ENCODE measurements around the gene JAG2.

Gene JAG2

GRCh38 chr14:105168093-105168420 lies 519 bp downstream of the JAG2 start:
- DNase-seq (ENCODE audit: low read depth, low spot score): no peak
- Histone ChIP-seq H3K27me3 (ENCODE audit: insufficient read depth, insufficient read length) (no peaks in the 10 kb centered on the region), H3K4me3 (ENCODE audit: insufficient read length, low read depth) (peak overlapping the region; percentile 57)

GRCh38 chr14:105167303-105168092 lies 1.1 kb downstream of the JAG2 start:
- Histone ChIP-seq H3K9ac (ENCODE audit: insufficient read length, low read depth) (peak overlapping the region; percentile 67), H3K4me1 (ENCODE audit: insufficient read depth, insufficient read length) (peaks cover 33% of the 10 kb centered on the region), H3K4me3 (ENCODE audit: insufficient read length, low read depth) (peak overlapping the region; percentile 57), H3K27me3 (ENCODE audit: insufficient read depth, insufficient read length) (no peaks in the 10 kb centered on the region), H3K36me3 (ENCODE audit: insufficient read depth, insufficient read length, low read length) (peaks cover 3% of the 10 kb centered on the region), H3K9me3 (ENCODE audit: insufficient read depth, low read length) (no peaks in the 10 kb centered on the region)
- DNase-seq (ENCODE audit: low read depth, low spot score): no peak
- TF ChIP-seq ZNF274 (IDR thresholded peaks at IDR 0.05; ENCODE audit: low read depth, low read length): no peak
- no peak for TF ChIP-seq YY1 (IDR thresholded peaks at IDR 0.05; ENCODE audit: insufficient read depth, insufficient read length)
- TF ChIP-seq SUZ12 (IDR thresholded peaks at IDR 0.05; ENCODE audit: extremely low read depth, insufficient read depth, insufficient read length): no peak

More at GRCh38 chr14:105168093-105168420, 519 bp downstream of the JAG2 start:
- peaks cover 3% of the 10 kb centered on the region for H3K36me3 ChIP-seq (ENCODE audit: insufficient read depth, insufficient read length, low read length)
- H3K4me1 ChIP-seq (ENCODE audit: insufficient read depth, insufficient read length): peaks cover 30% of the 10 kb centered on the region
- TF ChIP-seq YY1 (IDR thresholded peaks at IDR 0.05; ENCODE audit: insufficient read depth, insufficient read length) (no peak), SUZ12 (IDR thresholded peaks at IDR 0.05; ENCODE audit: extremely low read depth, insufficient read depth, insufficient read length) (no peak), ZNF274 (IDR thresholded peaks at IDR 0.05; ENCODE audit: low read depth, low read length) (no peak)
- peak overlapping the region; percentile 67 for H3K9ac ChIP-seq (ENCODE audit: insufficient read length, low read depth)
- no peaks in the 10 kb centered on the region for H3K9me3 ChIP-seq (ENCODE audit: insufficient read depth, low read length)

GRCh38 chr14:105166571-105167302 lies 1.8 kb downstream of the JAG2 start:
- no peaks in the 10 kb centered on the region for H3K9me3 ChIP-seq (ENCODE audit: insufficient read depth, low read length)
- H3K36me3 ChIP-seq (ENCODE audit: insufficient read depth, insufficient read length, low read length): peaks cover 3% of the 10 kb centered on the region
- no peaks in the 10 kb centered on the region for H3K27me3 ChIP-seq (ENCODE audit: insufficient read depth, insufficient read length)
- H3K9ac ChIP-seq (ENCODE audit: insufficient read length, low read depth): peak overlapping the region; percentile 67
- DNase-seq (ENCODE audit: low read depth, low spot score): no peak
- peaks cover 36% of the 10 kb centered on the region for H3K4me1 ChIP-seq (ENCODE audit: insufficient read depth, insufficient read length)
- no peak overlapping the region for H3K4me3 ChIP-seq (ENCODE audit: insufficient read length, low read depth)
- TF ChIP-seq ZNF274 (IDR thresholded peaks at IDR 0.05; ENCODE audit: low read depth, low read length) (no peak), SUZ12 (IDR thresholded peaks at IDR 0.05; ENCODE audit: extremely low read depth, insufficient read depth, insufficient read length) (no peak), YY1 (IDR thresholded peaks at IDR 0.05; ENCODE audit: insufficient read depth, insufficient read length) (no peak)

- peaks cover 36% of the 10 kb centered on the region for H3K4me1 ChIP-seq (ENCODE audit: insufficient read depth, insufficient read length)
These were observed 2.7 kb downstream of the JAG2 start for GRCh38 chr14:105165761-105166485.

GRCh38 chr14:105165134-105165704 lies 3.4 kb downstream of the JAG2 start:
- H3K36me3 ChIP-seq (ENCODE audit: insufficient read depth, insufficient read length, low read length): peaks cover 3% of the 10 kb centered on the region
- no peak for TF ChIP-seq SUZ12 (IDR thresholded peaks at IDR 0.05; ENCODE audit: extremely low read depth, insufficient read depth, insufficient read length)
- peaks cover 38% of the 10 kb centered on the region for H3K4me1 ChIP-seq (ENCODE audit: insufficient read depth, insufficient read length)
- H3K9me3 ChIP-seq (ENCODE audit: insufficient read depth, low read length): no peaks in the 10 kb centered on the region
- no peak overlapping the region for H3K4me3 ChIP-seq (ENCODE audit: insufficient read length, low read depth)
- H3K9ac ChIP-seq (ENCODE audit: insufficient read length, low read depth): no peak overlapping the region
- H3K27me3 ChIP-seq (ENCODE audit: insufficient read depth, insufficient read length): no peaks in the 10 kb centered on the region
- no peak for DNase-seq (ENCODE audit: low read depth, low spot score)

More at GRCh38 chr14:105165761-105166485, 2.7 kb downstream of the JAG2 start:
- Histone ChIP-seq H3K9me3 (ENCODE audit: insufficient read depth, low read length) (no peaks in the 10 kb centered on the region), H3K36me3 (ENCODE audit: insufficient read depth, insufficient read length, low read length) (peaks cover 3% of the 10 kb centered on the region), H3K9ac (ENCODE audit: insufficient read length, low read depth) (peak overlapping the region; percentile 44), H3K4me3 (ENCODE audit: insufficient read length, low read depth) (no peak overlapping the region), H3K27me3 (ENCODE audit: insufficient read depth, insufficient read length) (no peaks in the 10 kb centered on the region)
- TF ChIP-seq SUZ12 (IDR thresholded peaks at IDR 0.05; ENCODE audit: extremely low read depth, insufficient read depth, insufficient read length) (no peak), ZNF274 (IDR thresholded peaks at IDR 0.05; ENCODE audit: low read depth, low read length) (no peak), YY1 (IDR thresholded peaks at IDR 0.05; ENCODE audit: insufficient read depth, insufficient read length) (no peak)
- DNase-seq (ENCODE audit: low read depth, low spot score): no peak

- Histone ChIP-seq H3K36me3 (ENCODE audit: insufficient read depth, insufficient read length, low read length) (peaks cover 3% of the 10 kb centered on the region), H3K9ac (ENCODE audit: insufficient read length, low read depth) (no peak overlapping the region), H3K27me3 (ENCODE audit: insufficient read depth, insufficient read length) (no peaks in the 10 kb centered on the region), H3K4me3 (ENCODE audit: insufficient read length, low read depth) (no peak overlapping the region), H3K4me1 (ENCODE audit: insufficient read depth, insufficient read length) (peaks cover 41% of the 10 kb centered on the region), H3K9me3 (ENCODE audit: insufficient read depth, low read length) (no peaks in the 10 kb centered on the region)
- TF ChIP-seq ZNF274 (IDR thresholded peaks at IDR 0.05; ENCODE audit: low read depth, low read length) (no peak), YY1 (IDR thresholded peaks at IDR 0.05; ENCODE audit: insufficient read depth, insufficient read length) (no peak), SUZ12 (IDR thresholded peaks at IDR 0.05; ENCODE audit: extremely low read depth, insufficient read depth, insufficient read length) (no peak)
- DNase-seq (ENCODE audit: low read depth, low spot score): no peak
These were observed 5.4 kb downstream of the JAG2 start for GRCh38 chr14:105163040-105163742.
